IPS-NIHi7 (cell line): ENCODE data around the gene TNKS2.
"Not testable (repeated sequence)": the region's sequence is repeated elsewhere in the genome, so short reads cannot be mapped to it uniquely, and the experiment has no call there.

Source experiments
- DNase-seq: peaks from one replicate; pipeline ENCODE4 v3.0.0; 2012; ENCODE audit warnings: mixed read lengths; ENCODE audit errors: extremely low spot score

Gene TNKS2

GRCh38 chr10:91865562-91866081 is 67.4 kb downstream of the TNKS2 start:
- no peak for DNase-seq

- DNase-seq = no peak
Measured at GRCh38 chr10:91875156-91875555, 76.9 kb downstream of the TNKS2 start.

GRCh38 chr10:91875779-91876178 is 77.6 kb downstream of the TNKS2 start:
- DNase-seq = no peak

GRCh38 chr10:91879515-91880170 is 81.4 kb downstream of the TNKS2 start:
- DNase-seq = no peak

- DNase-seq = peak; percentile 30
Measured at GRCh38 chr10:91880310-91880709, 82.1 kb downstream of the TNKS2 start.

GRCh38 chr10:91883549-91884444 is 85.6 kb downstream of the TNKS2 start:
- DNase-seq = no peak

GRCh38 chr10:91884536-91884935 is 86.3 kb downstream of the TNKS2 start:
- no peak for DNase-seq

GRCh38 chr10:91885362-91886079 is 87.3 kb downstream of the TNKS2 start:
- no peak for DNase-seq

GRCh38 chr10:91886954-91887271 is 88.7 kb downstream of the TNKS2 start:
- DNase-seq = no peak

GRCh38 chr10:91887272-91888076 is 89.2 kb downstream of the TNKS2 start:
- DNase-seq = peak; percentile 92

- no peak for DNase-seq
Measured at GRCh38 chr10:91891125-91892001, 93.1 kb downstream of the TNKS2 start.

GRCh38 chr10:91893051-91893450 is 94.8 kb downstream of the TNKS2 start:
- DNase-seq = no peak

- DNase-seq = not testable (repeated sequence)
Measured at GRCh38 chr10:91894261-91894685, 96.0 kb downstream of the TNKS2 start.

GRCh38 chr10:91896212-91896756 is 98.1 kb downstream of the TNKS2 start:
- no peak for DNase-seq

GRCh38 chr10:91897421-91897820 is 99.2 kb downstream of the TNKS2 start:
- no peak for DNase-seq

GRCh38 chr10:91901784-91902677 is 103.8 kb downstream of the TNKS2 start:
- DNase-seq = no peak

GRCh38 chr10:91907033-91907594 is 108.9 kb downstream of the TNKS2 start:
- no peak for DNase-seq

GRCh38 chr10:91907914-91908336 is 109.7 kb downstream of the TNKS2 start:
- peak; percentile 42 for DNase-seq
